ENCODE data around the gene CLHC1. TPM values are rescaled to one million over a fixed set of nuclear protein-coding genes. Genes with fewer than 3 reads are reported as not detected.
"Not testable (repeated sequence)": the region's sequence is repeated elsewhere in the genome, so short reads cannot be mapped to it uniquely, and the experiment has no call there.

Gene CLHC1
- total RNA-seq, 1 donor from 2014 or later, result 24.6 TPM

DNA sequence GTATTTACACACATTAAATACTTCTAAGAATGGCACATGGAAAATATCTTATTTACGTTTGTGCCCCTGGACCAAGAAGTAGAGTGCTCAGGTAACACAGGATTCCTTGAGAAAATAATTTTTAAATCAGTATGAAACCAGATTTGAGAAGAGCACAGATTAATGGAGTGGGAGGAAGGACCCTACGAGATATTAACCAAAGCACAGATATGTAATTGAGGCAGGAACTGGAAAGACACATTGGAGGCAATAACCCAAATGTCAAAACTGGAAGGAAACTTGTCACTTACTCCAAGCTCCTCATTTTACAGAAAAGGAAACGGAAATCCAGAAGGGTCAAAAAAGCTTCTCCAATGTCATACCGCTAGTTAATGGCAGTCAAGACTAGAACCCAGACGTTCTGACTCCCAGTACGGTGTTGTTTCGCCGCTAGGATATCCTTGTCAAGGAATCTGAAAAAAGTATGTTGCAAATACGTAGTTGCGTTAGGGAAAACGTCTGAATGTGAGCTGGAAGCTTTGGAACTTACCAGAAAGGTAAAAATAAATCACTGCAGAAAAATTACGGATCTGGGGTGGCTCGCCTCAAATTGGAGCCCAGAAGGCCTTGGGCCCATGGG is 36.3 kb upstream of the CLHC1 start:
- Mint-ChIP-seq H3K9me3 (no peaks in the 10 kb centered on the region), H3K36me3 (peaks cover 2% of the 10 kb centered on the region), H3K27ac (peak overlapping the region; percentile 73), H3K4me1 (peaks cover 14% of the 10 kb centered on the region), H3K4me3 (peak overlapping the region; percentile 91), H3K27me3 (ENCODE audit: insufficient read depth, low read depth) (peaks cover 8% of the 10 kb centered on the region)
- H3K27ac ChIP-seq, result peak overlapping the region; percentile 64
- H3K4me1 ChIP-seq, result peaks cover 5% of the 10 kb centered on the region
- H3K27me3 ChIP-seq, result no peaks in the 10 kb centered on the region
- peak overlapping the region; percentile 93 for H3K4me2 ChIP-seq
- peak overlapping the region; percentile 99 for H2AFZ ChIP-seq (replicated peaks)
- peaks cover 13% of the 10 kb centered on the region for H3K79me2 ChIP-seq (ENCODE audit: low read depth)
- peak; percentile 12 for DNase-seq (ENCODE audit: low spot score)
- H3K9me3 ChIP-seq (ENCODE audit: low read depth), result no peaks in the 10 kb centered on the region
- H4K20me1 ChIP-seq (ENCODE audit: low read depth), result no peaks in the 10 kb centered on the region
- H3K36me3 ChIP-seq, result peaks cover 3% of the 10 kb centered on the region
- TF ChIP-seq, protein P1, sequence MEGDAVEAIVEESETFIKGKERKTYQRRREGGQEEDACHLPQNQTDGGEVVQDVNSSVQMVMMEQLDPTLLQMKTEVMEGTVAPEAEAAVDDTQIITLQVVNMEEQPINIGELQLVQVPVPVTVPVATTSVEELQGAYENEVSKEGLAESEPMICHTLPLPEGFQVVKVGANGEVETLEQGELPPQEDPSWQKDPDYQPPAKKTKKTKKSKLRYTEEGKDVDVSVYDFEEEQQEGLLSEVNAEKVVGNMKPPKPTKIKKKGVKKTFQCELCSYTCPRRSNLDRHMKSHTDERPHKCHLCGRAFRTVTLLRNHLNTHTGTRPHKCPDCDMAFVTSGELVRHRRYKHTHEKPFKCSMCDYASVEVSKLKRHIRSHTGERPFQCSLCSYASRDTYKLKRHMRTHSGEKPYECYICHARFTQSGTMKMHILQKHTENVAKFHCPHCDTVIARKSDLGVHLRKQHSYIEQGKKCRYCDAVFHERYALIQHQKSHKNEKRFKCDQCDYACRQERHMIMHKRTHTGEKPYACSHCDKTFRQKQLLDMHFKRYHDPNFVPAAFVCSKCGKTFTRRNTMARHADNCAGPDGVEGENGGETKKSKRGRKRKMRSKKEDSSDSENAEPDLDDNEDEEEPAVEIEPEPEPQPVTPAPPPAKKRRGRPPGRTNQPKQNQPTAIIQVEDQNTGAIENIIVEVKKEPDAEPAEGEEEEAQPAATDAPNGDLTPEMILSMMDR (IDR thresholded peaks at IDR 0.05), result no peak
- TF ChIP-seq EZH2 (IDR thresholded peaks at IDR 0.05) (no peak), EZH2phosphoT487 (IDR thresholded peaks at IDR 0.05) (no peak)
- peak overlapping the region; percentile 85 for H3K9ac ChIP-seq
- H3F3A ChIP-seq (ENCODE audit: low read depth), result peaks cover 15% of the 10 kb centered on the region
- H3K4me3 ChIP-seq, result peak overlapping the region; percentile 94

GRCh38 chr2:55259586-55259985 is 27.5 kb upstream of the CLHC1 start:
- H3K27me3 Mint-ChIP-seq (ENCODE audit: insufficient read depth, low read depth); H3K27me3 ChIP-seq; H3K4me1 ChIP-seq; H4K20me1 ChIP-seq (ENCODE audit: low read depth); H3K79me2 ChIP-seq (ENCODE audit: low read depth); H3K4me3 Mint-ChIP-seq; H3K4me3 ChIP-seq; H3K9ac ChIP-seq; H3K36me3 ChIP-seq; H3K36me3 Mint-ChIP-seq; H3K27ac Mint-ChIP-seq; H3K4me2 ChIP-seq; H3K27ac ChIP-seq; H2AFZ ChIP-seq (replicated peaks); H3K9me3 Mint-ChIP-seq; H3K4me1 Mint-ChIP-seq; H3K9me3 ChIP-seq (ENCODE audit: low read depth); H3F3A ChIP-seq (ENCODE audit: low read depth); DNase-seq (ENCODE audit: low spot score): not testable (repeated sequence)

- DNase-seq (ENCODE audit: low spot score), result no peak
- no peaks in the 10 kb centered on the region for H3K79me2 ChIP-seq (ENCODE audit: low read depth)
- peaks cover 4% of the 10 kb centered on the region for H3K36me3 Mint-ChIP-seq
- TF ChIP-seq EZH2phosphoT487 (IDR thresholded peaks at IDR 0.05) (no peak), EZH2 (IDR thresholded peaks at IDR 0.05) (no peak)
- TF ChIP-seq, protein P1 (IDR thresholded peaks at IDR 0.05), result no peak
- H3K9me3 ChIP-seq (ENCODE audit: low read depth), result no peaks in the 10 kb centered on the region
- no peaks in the 10 kb centered on the region for H3K9me3 Mint-ChIP-seq
- no peak overlapping the region for H3K4me2 ChIP-seq
- H3K36me3 ChIP-seq, result peaks cover 8% of the 10 kb centered on the region
- H3K27ac ChIP-seq, result no peak overlapping the region
- H3K27me3 ChIP-seq, result no peaks in the 10 kb centered on the region
- no peak overlapping the region for H3K27ac Mint-ChIP-seq
- no peaks in the 10 kb centered on the region for H3F3A ChIP-seq (ENCODE audit: low read depth)
- H3K4me3 ChIP-seq, result no peak overlapping the region
- no peaks in the 10 kb centered on the region for H3K27me3 Mint-ChIP-seq (ENCODE audit: insufficient read depth, low read depth)
- no peaks in the 10 kb centered on the region for H4K20me1 ChIP-seq (ENCODE audit: low read depth)
- H2AFZ ChIP-seq (replicated peaks), result no peak overlapping the region
- H3K9ac ChIP-seq, result no peak overlapping the region
- no peaks in the 10 kb centered on the region for H3K4me1 ChIP-seq
- H3K4me3 Mint-ChIP-seq, result no peak overlapping the region
- no peaks in the 10 kb centered on the region for H3K4me1 Mint-ChIP-seq
Observed at GRCh38 chr2:55252832-55253231, 20.7 kb upstream of the CLHC1 start.

DNA sequence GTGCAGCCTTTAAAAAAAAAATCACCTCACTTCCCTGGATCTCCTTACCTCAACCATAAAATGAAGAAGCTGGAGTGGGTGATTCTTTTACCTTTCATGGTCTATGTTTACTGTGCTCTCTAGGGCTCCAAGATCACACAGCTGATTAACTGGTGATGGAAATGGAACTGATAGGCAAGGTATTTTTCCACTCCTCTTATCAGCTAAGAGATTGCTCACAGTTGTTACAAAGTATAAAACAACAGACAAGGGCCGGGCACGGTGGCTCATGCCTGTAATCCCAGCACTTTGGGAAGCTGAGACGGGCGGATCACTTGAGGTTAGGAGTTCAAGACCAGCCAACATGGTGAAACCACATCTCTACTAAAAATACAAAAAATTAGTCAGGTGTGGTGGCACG is 14.9 kb upstream of the CLHC1 start:
- Histone ChIP-seq H3K27ac (no peak overlapping the region), H3K9me3 (ENCODE audit: low read depth) (no peaks in the 10 kb centered on the region), H3K36me3 (no peaks in the 10 kb centered on the region), H3F3A (ENCODE audit: low read depth) (no peaks in the 10 kb centered on the region), H3K9ac (peak overlapping the region; percentile 25), H3K4me2 (no peak overlapping the region), H3K79me2 (ENCODE audit: low read depth) (no peaks in the 10 kb centered on the region), H4K20me1 (ENCODE audit: low read depth) (no peaks in the 10 kb centered on the region), H3K27me3 (no peaks in the 10 kb centered on the region), H3K4me1 (no peaks in the 10 kb centered on the region), H3K4me3 (no peak overlapping the region), H2AFZ (replicated peaks) (no peak overlapping the region)
- Mint-ChIP-seq H3K9me3 (no peaks in the 10 kb centered on the region), H3K27ac (no peak overlapping the region), H3K4me1 (no peaks in the 10 kb centered on the region), H3K27me3 (ENCODE audit: insufficient read depth, low read depth) (peaks cover 2% of the 10 kb centered on the region), H3K4me3 (no peak overlapping the region), H3K36me3 (peaks cover 3% of the 10 kb centered on the region)
- TF ChIP-seq EZH2 (IDR thresholded peaks at IDR 0.05) (no peak), EZH2phosphoT487 (IDR thresholded peaks at IDR 0.05) (no peak)
- TF ChIP-seq, protein P1 (IDR thresholded peaks at IDR 0.05), result no peak
- DNase-seq (ENCODE audit: low spot score), result no peak
